ENCODE data around the gene TMEM202.
"Not testable (repeated sequence)": the region's sequence is repeated elsewhere in the genome, so short reads cannot be mapped to it uniquely, and the experiment has no call there.

Gene TMEM202

GRCh38 chr15:72397796-72398588, at the start of gene TMEM202:
Gene TMEM202 (plus strand): TSS chr15:72398305. CDS start chr15:72398327, 22 bp downstream.
- intact Hi-C loops (cut with DNase I), result no loop called here
- DNase-seq, result no peak

- intact Hi-C loops (cut with DNase I), result no loop called here
- DNase-seq, result no peak
These were observed 44.8 kb upstream of the TMEM202 start for GRCh38 chr15:72353266-72353665.

- intact Hi-C loops (cut with DNase I), result no loop called here
- DNase-seq, result no peak
These were observed 43.6 kb upstream of the TMEM202 start for GRCh38 chr15:72354496-72354895.

GRCh38 chr15:72358121-72358520, 40.0 kb upstream of the TMEM202 start:
- intact Hi-C loops (cut with DNase I), result no loop called here

GRCh38 chr15:72358650-72359171, 39.4 kb upstream of the TMEM202 start:
- intact Hi-C loops (cut with DNase I), result no loop called here
- DNase-seq, result peak in 4 of 42 donors; percentile 2 to 37 (median 24)

More at GRCh38 chr15:72358121-72358520, 40.0 kb upstream of the TMEM202 start:
- no peak for DNase-seq

- DNase-seq, result no peak
- intact Hi-C loops (cut with DNase I), result no loop called here
These were observed 36.9 kb upstream of the TMEM202 start for GRCh38 chr15:72361176-72361575.

- peak in 3 of 42 donors; percentile 10 to 23 (median 11) for DNase-seq
- intact Hi-C loops (cut with DNase I), result no loop called here
These were observed 32.3 kb upstream of the TMEM202 start for GRCh38 chr15:72365844-72366243.

- no peak for DNase-seq
These were observed 29.8 kb upstream of the TMEM202 start for GRCh38 chr15:72368325-72368724.

GRCh38 chr15:72368899-72369298, 29.2 kb upstream of the TMEM202 start:
- intact Hi-C loops (cut with DNase I), result no loop called here
- peak in 19 of 42 donors; percentile 2 to 52 (median 13) for DNase-seq

More at GRCh38 chr15:72368325-72368724, 29.8 kb upstream of the TMEM202 start:
- intact Hi-C loops (cut with DNase I), result no loop called here

GRCh38 chr15:72369964-72370363, 28.1 kb upstream of the TMEM202 start:
- no peak for DNase-seq
- intact Hi-C loops (cut with DNase I), result loop anchor here (10.0 kb wide), 1 partner anchor 55 kb away; no protein-coding TSS in a partner anchor

GRCh38 chr15:72372361-72372760, 25.7 kb upstream of the TMEM202 start:
- DNase-seq, result no peak

GRCh38 chr15:72375501-72375845, 22.6 kb upstream of the TMEM202 start:
- intact Hi-C loops (cut with DNase I), result loop anchor here (10.0 kb wide), 1 partner anchor 61 kb away; no protein-coding TSS in a partner anchor
- DNase-seq, result peak in 7 of 42 donors; percentile 50 to 77 (median 67)

More at GRCh38 chr15:72372361-72372760, 25.7 kb upstream of the TMEM202 start:
- intact Hi-C loops (cut with DNase I), result loop anchor here (10.0 kb wide), 1 partner anchor 58 kb away; no protein-coding TSS in a partner anchor

- peak; percentile 85 to 98 (median 95) for DNase-seq
These were observed 22.1 kb upstream of the TMEM202 start, which contains the start of gene HEXA for GRCh38 chr15:72375846-72376581. Gene HEXA (minus strand): TSS chr15:72376014. CDS start chr15:72375972, 42 bp downstream.

GRCh38 chr15:72377331-72377730, 20.8 kb upstream of the TMEM202 start:
- no peak for DNase-seq
- intact Hi-C loops (cut with DNase I), result loop anchor here (10.0 kb wide), 1 partner anchor 63 kb away; no protein-coding TSS in a partner anchor

More at GRCh38 chr15:72375846-72376581, 22.1 kb upstream of the TMEM202 start, which contains the start of gene HEXA:
- intact Hi-C loops (cut with DNase I), result loop anchor here (10.0 kb wide), 1 partner anchor 61 kb away; no protein-coding TSS in a partner anchor

- intact Hi-C loops (cut with DNase I), result loop anchor here (10.0 kb wide), 1 partner anchor 64 kb away; no protein-coding TSS in a partner anchor
- not testable (repeated sequence) for DNase-seq
These were observed 19.0 kb upstream of the TMEM202 start for GRCh38 chr15:72379106-72379505.

GRCh38 chr15:72379856-72380430, 18.2 kb upstream of the TMEM202 start:
- no peak for DNase-seq
- intact Hi-C loops (cut with DNase I), result loop anchor here (10.0 kb wide), 1 partner anchor 65 kb away; no protein-coding TSS in a partner anchor

- intact Hi-C loops (cut with DNase I), result no loop called here
- DNase-seq, result no peak
These were observed 17.4 kb upstream of the TMEM202 start for GRCh38 chr15:72380743-72381142.

- intact Hi-C loops (cut with DNase I), result no loop called here
- no peak for DNase-seq
These were observed 16.0 kb upstream of the TMEM202 start for GRCh38 chr15:72382146-72382545.

GRCh38 chr15:72387741-72388140, 10.4 kb upstream of the TMEM202 start:
- DNase-seq, result no peak

More at GRCh38 chr15:72387741-72388140, 10.4 kb upstream of the TMEM202 start:
- intact Hi-C loops (cut with DNase I), result no loop called here

Data from head of caudate nucleus (tissue), 42 donors.